GM12873 (cell line): ENCODE measurements around the gene NOS1.

Experiments
- TF ChIP-seq, protein P1 (sequence below): IDR thresholded peaks from 2 replicates; pipeline ENCODE4 v1.5.1; 2012; ENCODE audit warnings: low read depth, mild to moderate bottlenecking, moderate library complexity, low read length, control low read depth; ENCODE audit not compliant: insufficient read depth; ENCODE audit errors: missing control alignments

The NOS1 gene

DNA sequence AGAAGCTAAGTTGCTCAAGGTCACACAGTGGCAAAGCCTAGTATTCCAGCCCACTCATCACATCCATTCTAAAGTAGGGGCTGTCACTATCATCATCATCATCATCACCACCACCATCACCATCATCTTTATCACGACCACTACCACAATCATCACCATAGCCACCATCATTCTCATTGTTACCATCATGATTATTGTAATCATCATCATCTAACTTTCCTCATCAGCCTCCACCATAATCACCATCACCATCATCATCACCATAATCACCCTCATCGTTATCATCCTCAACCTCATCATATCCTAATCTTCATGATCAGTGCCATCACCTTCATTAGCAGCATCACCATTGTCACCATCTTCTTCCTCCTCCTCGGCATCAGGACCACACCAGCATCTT lies 48.7 kb downstream of the NOS1 start:
- TF ChIP-seq, protein P1, sequence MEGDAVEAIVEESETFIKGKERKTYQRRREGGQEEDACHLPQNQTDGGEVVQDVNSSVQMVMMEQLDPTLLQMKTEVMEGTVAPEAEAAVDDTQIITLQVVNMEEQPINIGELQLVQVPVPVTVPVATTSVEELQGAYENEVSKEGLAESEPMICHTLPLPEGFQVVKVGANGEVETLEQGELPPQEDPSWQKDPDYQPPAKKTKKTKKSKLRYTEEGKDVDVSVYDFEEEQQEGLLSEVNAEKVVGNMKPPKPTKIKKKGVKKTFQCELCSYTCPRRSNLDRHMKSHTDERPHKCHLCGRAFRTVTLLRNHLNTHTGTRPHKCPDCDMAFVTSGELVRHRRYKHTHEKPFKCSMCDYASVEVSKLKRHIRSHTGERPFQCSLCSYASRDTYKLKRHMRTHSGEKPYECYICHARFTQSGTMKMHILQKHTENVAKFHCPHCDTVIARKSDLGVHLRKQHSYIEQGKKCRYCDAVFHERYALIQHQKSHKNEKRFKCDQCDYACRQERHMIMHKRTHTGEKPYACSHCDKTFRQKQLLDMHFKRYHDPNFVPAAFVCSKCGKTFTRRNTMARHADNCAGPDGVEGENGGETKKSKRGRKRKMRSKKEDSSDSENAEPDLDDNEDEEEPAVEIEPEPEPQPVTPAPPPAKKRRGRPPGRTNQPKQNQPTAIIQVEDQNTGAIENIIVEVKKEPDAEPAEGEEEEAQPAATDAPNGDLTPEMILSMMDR = no peak

DNA sequence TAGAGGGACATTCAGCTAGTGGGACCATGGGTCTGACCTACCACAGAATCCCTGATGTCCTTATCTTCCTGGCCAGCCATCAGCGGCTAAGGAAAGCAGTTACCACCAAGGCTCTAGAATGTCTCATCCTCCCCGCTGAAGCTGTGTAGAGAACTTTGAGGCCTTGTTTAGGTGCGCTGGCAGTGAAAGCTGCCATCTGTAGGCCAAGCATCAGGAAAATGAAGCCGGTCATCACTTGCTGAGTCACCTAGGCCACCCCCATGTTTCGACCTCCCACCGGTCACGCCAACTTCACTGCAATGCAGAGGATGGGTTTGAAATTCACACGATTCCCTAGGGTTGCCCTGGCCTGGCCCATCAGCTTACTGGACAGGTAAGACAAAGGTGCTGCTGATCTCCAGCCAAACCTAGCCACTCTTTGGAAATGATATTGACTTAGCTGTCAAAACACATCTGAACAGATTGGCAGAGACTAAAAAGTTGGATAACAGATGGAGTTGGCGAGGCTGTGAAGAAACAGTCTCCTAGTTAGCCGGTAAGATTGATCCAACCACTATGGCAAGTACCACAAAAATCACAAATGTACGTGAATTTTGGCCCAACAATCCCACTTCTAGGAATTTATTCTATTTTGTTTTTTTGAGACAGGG lies 52.0 kb downstream of the NOS1 start:
- TF ChIP-seq, protein P1 = no peak

DNA sequence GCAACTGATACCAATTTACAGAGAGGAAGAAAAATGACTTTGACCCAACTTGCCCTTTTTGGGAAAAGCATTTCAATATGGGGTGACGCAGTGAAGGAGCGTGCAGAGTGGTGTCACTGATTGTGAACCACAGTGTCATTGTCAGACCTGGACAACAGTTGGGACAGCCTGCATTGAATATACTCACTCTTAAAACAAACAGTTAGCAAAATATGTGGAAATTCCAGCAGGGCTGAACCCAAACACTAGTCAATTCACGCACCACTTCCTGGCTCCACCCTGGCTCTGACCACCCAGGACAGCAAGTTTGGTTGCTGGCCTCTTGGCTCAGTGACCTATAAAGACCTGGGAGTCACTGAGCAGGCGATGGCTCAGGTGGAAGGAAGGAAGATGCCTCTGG lies 61.3 kb downstream of the NOS1 start:
- TF ChIP-seq, protein P1 = no peak

DNA sequence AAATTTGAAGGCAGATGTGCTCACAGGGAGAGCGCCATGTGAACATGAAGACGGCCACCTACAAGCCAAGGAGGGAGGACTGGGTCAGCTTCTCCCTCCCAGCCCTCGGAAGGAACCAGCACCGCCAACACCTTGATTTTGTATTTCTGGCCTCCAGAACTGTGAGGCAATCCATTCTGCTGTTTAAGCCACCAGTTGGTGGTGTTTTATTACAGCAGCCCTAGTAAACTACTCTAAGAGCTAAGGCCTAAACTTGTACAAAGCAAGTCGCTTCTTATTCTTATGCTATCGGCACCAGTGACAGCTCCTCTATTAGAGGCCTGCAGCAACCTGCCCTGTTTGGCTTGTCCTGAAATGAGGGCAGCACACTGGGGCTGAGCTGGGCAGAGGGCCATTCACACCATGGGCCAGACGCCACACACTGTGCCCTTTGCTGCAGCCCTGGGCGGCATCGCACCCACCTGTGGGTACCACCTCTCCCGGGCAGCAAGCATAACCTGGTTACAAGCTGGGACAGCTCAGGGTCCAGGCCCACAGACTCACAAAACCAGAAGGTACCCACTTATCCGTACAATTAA lies 62.7 kb downstream of the NOS1 start:
- TF ChIP-seq, protein P1 = no peak

DNA sequence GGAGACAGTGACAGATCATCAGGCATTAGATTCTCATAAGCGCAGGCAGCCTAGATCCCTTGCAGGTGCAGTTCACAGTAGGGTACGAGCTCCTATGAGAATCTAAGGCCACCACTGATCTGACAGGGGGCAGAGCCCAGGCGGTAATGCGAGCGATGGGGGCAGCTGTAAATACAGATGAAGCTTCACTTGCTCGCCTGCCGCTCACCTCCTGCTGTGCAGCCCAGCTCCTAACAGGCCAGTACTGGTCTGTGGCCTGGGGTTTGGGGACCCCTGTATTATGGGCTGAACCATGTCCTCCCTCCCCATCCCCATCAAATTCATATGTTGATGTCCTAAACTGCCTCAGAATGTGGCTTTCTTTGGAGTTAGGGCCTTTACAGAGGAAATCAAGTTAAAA lies 63.2 kb downstream of the NOS1 start:
- TF ChIP-seq, protein P1 = no peak

DNA sequence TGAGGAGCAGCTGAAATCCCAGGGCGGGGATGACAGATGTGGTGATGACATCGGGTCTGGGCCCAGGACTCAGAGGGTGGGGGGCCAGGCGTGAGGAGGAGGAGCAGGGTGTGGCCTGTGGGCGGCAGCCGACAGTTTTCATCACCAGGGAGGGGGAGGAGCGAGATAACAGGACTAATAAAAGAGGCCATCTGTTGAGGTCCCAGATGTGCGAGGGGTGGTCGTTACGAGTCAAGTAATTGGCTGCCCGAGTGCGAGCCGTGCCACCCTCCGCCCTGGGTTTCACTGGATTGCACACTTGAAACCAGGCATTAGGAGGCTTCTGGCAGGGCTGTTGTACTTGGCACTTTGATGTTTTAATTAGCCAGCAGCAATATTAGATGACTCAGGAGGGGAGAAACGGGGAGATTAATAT lies 67.2 kb downstream of the NOS1 start:
- TF ChIP-seq, protein P1 = no peak

DNA sequence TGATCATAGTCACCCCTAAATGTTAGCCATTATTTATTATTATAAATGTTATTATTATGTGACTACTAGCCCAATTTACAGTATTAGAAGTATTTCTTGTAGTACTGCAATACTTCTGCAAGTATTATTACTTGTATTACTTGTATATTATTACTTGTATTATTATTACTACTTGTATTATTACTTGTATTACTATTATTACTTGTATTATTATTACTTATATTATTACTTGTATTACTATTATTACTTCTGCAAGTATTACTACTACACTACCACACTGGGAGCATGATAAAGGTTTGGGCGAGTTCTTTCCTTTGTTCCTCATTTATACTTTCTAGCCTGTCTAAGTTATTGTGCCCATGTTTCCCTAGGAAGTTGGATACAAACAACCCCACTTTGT lies 67.9 kb downstream of the NOS1 start:
- TF ChIP-seq, protein P1 = no peak

DNA sequence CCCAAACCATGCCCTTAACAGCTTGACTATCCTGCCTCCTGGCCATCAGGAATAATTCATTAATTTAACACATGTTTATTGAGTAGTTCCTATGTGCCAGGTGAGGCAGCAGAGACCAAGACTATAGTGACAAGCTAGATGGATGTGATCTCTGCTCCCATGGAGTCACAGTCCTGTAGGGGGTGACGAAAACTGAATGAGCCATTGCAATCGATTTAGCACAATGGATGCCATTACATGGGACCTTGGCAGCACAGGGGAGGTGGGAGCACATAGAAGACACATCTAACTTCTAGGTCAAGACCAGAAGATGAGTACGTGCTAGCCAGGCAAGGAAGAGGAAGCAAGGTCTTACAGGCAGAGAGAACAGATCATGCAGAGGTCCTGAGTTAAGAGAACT lies 68.7 kb downstream of the NOS1 start:
- TF ChIP-seq, protein P1 = no peak
